Glomerular visceral epithelial cell (primary cell): ENCODE data around the gene ATP23.

Experiments
- DNase-seq: peaks from one replicate; pipeline ENCODE4 v3.0.0-alpha.2; 2016; ENCODE audit errors: extremely low spot score

Gene ATP23

DNA sequence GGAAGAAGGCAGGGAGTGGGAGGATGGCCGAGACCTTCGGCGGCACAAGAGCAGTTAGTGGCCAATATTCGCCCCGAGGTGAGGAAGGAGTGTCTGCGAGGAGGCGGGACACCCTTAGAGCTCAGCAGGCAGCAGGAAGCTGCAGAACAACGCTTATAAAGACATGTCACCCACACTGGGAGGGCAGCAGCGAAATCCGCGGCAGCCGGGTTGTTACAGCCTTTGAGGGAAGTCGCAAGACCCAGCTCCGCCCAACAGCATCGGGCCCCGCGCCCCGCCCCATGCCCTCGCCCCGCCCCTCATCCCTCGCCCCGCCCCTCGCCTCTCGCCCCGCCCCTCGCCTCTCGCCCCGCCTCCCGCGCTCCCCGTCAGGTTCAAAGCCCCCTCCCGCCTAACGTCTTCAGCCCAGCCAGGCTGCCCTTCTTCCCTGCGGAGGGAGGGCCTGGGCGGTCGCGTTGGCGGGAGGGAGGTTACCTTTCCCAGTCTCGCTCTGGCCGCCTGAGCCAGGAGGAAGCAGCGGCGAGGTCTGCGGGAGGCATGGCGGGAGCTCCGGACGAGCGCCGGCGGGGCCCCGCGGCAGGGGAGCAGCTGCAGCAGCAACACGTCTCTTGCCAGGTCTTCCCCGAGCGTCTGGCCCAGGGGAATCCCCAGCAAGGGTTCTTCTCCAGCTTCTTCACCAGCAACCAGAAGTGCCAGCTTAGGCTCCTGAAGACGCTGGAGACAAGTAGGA is at the start of gene ATP23:
ATP23 (plus strand) TSS at position 403 of the 730 bp plus-strand sequence; CDS start at position 538, 135 bp downstream.
- DNase-seq: peak; percentile 97

DNA sequence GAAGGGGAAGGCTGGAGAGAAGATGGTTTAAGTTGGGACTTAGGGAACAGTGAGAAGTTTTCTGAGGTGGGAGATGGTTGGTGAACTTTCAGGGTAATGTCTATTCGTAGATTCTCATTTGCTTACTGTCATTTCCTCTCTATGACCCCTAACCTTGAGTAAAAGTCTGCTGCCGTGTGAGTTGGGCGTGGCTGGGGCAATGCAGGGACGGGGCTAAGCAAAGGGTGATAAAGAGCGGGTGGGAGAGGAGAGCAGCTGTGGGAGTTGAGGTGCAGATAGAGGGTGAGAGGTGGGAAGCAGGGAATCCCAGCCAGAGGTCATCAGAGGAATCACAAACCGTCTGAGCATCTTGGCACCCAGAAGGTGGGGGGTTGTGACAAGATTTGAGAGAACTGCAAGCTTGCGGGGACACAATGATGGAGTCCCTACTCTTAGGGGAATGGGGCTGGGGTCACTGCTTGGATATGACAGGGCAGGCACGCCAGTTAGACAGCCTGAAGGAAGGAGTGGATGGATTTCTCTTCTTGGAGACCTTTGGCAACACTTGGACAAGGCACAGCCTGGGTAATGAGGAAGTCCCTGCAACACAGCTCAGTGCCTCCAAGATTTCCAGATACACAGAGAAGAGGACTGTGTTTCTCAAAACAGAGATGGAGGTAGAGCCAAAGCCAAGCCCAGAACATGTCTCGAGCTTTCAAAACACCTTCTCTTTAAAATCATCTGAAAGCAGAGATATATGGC is 49.0 kb upstream of the ATP23 start:
- DNase-seq: no peak

GRCh38 chr12:57893431-57894353 is 47.7 kb upstream of the ATP23 start:
- DNase-seq: peak; percentile 72

GRCh38 chr12:57894399-57895292 is 46.7 kb upstream of the ATP23 start:
- no peak for DNase-seq

- no peak for DNase-seq
Observed at GRCh38 chr12:57895389-57896114, 45.8 kb upstream of the ATP23 start.

DNA sequence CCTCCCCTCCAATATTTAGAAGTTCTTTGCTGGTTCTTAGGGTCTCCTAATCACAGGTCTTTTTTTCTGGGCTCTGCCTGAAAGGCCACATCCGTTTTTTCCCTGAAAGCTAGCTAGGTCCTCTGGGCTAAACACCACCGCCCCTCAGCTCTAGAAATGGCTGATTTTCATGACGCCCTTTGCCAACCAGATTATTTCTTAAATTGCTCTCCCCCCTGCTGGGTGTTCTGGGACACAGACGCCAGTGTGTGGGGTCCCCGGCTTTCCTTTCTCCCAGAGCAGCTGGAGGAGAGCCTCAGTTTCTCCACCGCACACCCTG is 45.3 kb upstream of the ATP23 start:
- no peak for DNase-seq

GRCh38 chr12:57896434-57897201 is 44.7 kb upstream of the ATP23 start:
- peak; percentile 50 for DNase-seq

DNA sequence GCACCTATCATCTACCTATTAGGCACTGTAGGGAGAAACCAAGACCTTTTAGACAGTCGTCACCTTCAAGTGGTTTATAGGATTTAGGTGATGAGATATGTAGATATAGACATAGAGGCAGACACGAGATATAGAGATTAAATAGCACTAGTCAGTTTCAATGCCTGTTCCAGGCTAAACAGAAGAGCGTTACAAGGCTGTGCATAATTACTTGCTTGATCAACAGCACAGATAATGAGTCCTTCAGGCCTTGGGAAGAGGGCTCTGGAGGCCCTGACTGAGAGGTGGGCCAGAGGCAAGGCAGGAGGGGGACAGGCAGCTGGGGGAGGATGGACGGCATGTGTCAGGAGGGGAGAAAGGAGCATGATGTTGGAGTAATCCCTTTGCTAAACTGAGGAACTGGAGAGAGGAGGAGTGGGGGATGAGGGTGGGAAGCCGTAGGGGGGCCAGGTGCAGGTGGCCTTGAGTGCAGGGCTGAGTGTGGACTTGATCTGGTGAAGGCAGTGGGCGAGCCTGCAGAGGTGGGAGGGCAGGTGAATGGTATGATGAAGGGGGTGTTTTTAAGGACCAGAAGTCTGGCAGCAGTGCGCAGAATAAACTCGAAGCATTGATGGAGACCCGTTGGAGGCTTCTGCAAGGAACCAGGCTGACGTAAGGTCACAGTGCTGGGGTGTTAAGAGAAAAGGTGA is 43.9 kb upstream of the ATP23 start:
- no peak for DNase-seq

- no peak for DNase-seq
Observed at GRCh38 chr12:57898308-57898970, 42.9 kb upstream of the ATP23 start.

GRCh38 chr12:57899010-57899662 is 42.2 kb upstream of the ATP23 start:
- peak; percentile 64 for DNase-seq

DNA sequence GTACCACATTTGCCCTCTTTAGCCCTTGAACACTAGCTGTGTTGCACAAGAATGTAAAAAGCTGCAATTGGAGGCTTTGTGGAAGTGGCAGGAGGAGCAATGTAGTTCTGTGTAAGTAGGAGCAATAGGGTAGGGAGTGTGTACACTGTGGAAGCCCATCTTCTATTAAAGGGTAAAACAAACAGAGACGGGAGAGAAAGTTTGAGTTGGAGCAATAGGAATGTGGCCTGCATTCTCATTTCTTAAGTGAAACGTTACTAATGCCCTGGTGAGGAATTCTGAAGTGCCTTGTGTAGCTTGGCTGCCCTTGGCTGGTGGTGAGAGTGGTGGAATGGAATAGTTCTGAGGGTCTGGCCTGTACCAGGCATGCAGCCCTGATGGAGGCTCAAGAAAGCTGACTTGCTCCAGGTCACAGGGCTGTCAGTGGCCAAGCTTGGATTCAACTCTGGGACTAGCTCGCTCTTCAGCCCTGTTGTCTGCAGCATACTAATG is 38.8 kb upstream of the ATP23 start:
- DNase-seq: no peak

DNA sequence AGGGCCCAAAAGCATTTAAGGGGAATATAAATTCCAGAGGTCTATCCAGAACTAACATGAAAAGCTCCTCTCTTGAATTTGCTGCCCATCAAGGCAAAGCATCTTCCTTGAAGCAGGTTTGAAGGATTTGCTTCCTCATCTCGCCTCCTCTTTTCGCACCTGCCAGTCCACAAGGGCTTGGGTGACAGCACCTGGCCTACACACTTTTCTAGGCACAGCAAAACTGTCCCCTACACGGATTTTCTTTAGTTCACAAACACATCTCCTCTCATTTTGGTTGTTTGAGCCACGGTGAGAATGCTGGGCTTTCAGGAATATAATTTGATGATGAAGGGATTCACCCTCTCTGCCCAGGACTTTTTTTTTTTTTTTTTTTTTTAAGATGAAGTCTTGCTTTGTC is 36.9 kb upstream of the ATP23 start:
- no peak for DNase-seq

- DNase-seq: peak; percentile 88
Observed at GRCh38 chr12:57904848-57905811, 36.2 kb upstream of the ATP23 start.

GRCh38 chr12:57905812-57906475 is 35.4 kb upstream of the ATP23 start:
- no peak for DNase-seq

DNA sequence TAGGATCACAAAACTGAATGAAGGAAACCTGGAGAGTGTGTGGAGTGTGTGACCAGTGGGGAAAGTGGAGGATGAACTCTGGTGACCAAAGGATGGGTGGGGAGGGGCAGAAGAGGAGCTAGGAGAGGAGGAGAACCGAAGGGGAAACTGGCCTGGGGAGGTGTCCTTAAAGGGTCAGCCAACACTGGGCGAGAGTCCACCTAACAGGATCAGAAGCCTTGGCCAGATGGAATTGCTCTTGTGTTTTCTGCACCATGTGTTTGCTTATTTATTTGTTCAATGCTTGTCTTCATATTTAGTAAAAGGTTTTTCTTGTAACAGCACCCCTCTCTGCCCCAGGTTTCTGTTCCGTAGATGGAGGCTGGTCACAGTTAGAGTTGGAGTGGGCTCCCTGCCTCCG is 34.5 kb upstream of the ATP23 start:
- no peak for DNase-seq

DNA sequence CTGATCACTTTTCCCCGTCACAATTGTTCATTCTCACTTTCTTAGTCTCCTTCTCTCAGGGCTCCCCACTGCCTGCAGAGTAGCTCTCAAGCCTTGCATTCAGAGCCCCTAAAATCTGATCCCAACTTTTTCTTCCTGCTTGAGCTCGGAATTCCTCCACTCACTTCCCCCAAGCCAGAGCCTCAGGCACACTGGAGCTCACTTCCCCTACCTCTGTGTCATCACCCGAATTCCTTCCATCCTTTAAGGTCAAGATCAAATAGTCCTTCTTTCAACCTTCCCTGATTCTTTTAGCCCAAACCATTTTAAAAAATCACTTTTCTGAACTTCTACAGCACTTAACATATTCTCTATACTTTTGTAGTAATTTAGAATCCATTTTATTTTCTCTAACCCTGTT is 34.1 kb upstream of the ATP23 start:
- no peak for DNase-seq
